Spinal cord (tissue), 10 donors: Measurements from ENCODE around the gene DBR1. TPM values are rescaled to one million over a fixed set of nuclear protein-coding genes. Genes with fewer than 3 reads are reported as not detected.
"Not testable (repeated sequence)": the region's sequence is repeated elsewhere in the genome, so short reads cannot be mapped to it uniquely, and the experiment has no call there.

Experiments used
- DNase-seq, 6 donors: peaks; one replicate each; pipeline versions ENCODE4 v3.0.0 to v3.0.0-alpha.2; 2013 to 2015; ENCODE audit warnings: low spot score in 6 of 6, low read depth in 4 of 6
- H3K27ac ChIP-seq: one replicate; pipeline ENCODE4 v1.5.1; 2013; ENCODE audit warnings: low read depth, low read length, control low read depth
- H3K27me3 ChIP-seq: one replicate; pipeline ENCODE4 v1.6.1; 2013; ENCODE audit warnings: low read length; ENCODE audit not compliant: control insufficient read depth, insufficient read depth
- H3K36me3 ChIP-seq: one replicate; pipeline ENCODE4 v1.6.1; 2013; ENCODE audit warnings: low read length; ENCODE audit not compliant: control insufficient read depth, insufficient read depth
- H3K4me1 ChIP-seq: one replicate; pipeline ENCODE4 v1.6.1; 2013; ENCODE audit warnings: low read length; ENCODE audit not compliant: control insufficient read depth, insufficient read depth
- H3K4me3 ChIP-seq: one replicate; pipeline ENCODE4 v1.5.1; 2013; ENCODE audit warnings: low read depth, low read length, control low read depth
- H3K9me3 ChIP-seq: one replicate; pipeline ENCODE4 v1.6.1; 2013; ENCODE audit warnings: low read length; ENCODE audit not compliant: control insufficient read depth, insufficient read depth
- WGBS: methylation state at CpG from one replicate; pipeline ENCODE4 v1.1.5; 2013; ENCODE audit warnings: missing lambda C conversion rate; ENCODE audit not compliant: insufficient coverage; 5-methylcytosine and 5-hydroxymethylcytosine counted together
- polyA plus RNA-seq, 2 donors: library from polyadenylated mRNA; unstranded; fragments of 120-200 nt; gene quantifications; one replicate each; pipeline ENCODE4 v1.2.1, GENCODE V29; 2013; ENCODE audit not compliant: insufficient read length in 2 of 2
- total RNA-seq, 2 donors: library from RNA; depleted of rRNA in 1 of 2; stranded (reverse); fragments of 120-200 nt in 1 of 2; fragments of >200 nt in 1 of 2; gene quantifications; one replicate each; pipeline versions ENCODE4 v1.2.3 to v1.2.4, GENCODE V29; 2013 to 2014
- donor health status: healthy.

The DBR1 gene
- total and polyA plus RNA-seq, 4 donors: 11.9 to 19.9 (median 15.5) TPM

DNA sequence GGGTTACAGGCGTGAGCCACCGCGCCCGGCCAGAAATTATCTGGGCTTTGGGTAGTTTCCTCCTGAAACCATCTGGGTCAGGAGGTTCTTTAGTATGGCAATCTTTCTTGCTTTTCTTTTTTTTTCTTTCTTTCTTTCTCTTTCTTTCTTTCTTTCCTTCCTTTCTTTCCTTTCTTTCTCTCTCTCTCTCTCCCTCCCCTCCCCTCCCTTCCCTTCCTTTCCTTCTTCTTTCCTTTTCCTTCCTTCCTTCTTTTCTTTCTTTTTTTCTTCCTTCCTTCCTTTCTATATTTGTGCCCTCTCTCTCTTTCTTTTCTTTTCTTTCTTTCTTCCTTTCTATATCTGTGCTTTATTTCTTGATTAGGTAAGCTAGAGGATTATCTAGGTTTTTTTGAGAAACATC lies 17.0 kb downstream of the DBR1 start:
- H3K27me3 ChIP-seq: no peaks in the 10 kb centered on the region
- DNase-seq: no peak
- no peaks in the 10 kb centered on the region for H3K9me3 ChIP-seq
- no peaks in the 10 kb centered on the region for H3K4me1 ChIP-seq
- WGBS: no CpG with 5 or more reads among the region's 4 CpGs
- H3K36me3 ChIP-seq: peaks cover 7% of the 10 kb centered on the region
- no peak overlapping the region for H3K27ac ChIP-seq
- H3K4me3 ChIP-seq: no peak overlapping the region

DNA sequence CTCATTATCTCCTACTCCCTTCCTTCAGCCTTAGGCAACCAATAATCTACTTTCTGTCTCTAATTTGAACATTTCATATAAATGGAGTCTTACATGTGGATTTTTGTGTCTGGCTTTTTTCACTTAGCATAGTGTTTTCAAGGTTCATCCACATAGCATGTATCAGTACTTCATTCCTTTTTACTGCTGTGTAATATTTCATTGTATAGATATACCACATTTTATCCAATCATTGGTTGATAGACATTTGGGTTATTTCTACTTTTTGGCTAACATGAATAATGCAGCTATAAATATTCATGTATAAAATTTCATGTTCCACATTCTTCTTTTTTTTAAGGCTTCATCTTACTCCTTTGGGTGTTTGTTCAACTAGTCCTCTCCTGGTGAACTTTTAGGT lies 20.2 kb downstream of the DBR1 start:
- H3K4me3 ChIP-seq: no peak overlapping the region
- DNase-seq: no peak

DNA sequence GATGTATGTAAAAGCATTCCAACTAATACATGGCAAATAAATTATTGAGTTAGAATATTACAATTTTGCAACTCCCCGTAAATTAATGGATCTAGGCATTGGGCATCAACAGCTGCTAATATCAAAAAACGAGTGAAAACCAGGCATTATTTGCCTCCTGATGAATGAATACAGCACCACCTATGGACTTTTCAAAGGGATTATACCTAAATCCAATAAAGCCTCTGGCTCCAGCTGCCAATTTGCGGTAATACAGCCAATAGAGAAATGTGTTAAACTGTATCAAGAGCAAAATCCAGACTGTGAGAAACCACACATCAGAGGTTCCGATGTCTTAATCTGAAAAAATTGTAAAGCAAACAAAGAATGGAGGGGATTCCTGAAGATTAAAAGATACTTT lies 26.2 kb downstream of the DBR1 start:
- no peak for DNase-seq
- Histone ChIP-seq H3K27me3 (no peaks in the 10 kb centered on the region), H3K4me1 (no peaks in the 10 kb centered on the region), H3K36me3 (no peaks in the 10 kb centered on the region), H3K9me3 (no peaks in the 10 kb centered on the region), H3K4me3 (no peak overlapping the region), H3K27ac (no peak overlapping the region)
- WGBS: 78% methylated on average over 2 of the region's 4 CpGs

More for the DNA sequence above, 20.2 kb downstream of the DBR1 start:
- Histone ChIP-seq H3K27me3 (no peaks in the 10 kb centered on the region), H3K4me1 (no peaks in the 10 kb centered on the region), H3K9me3 (no peaks in the 10 kb centered on the region), H3K36me3 (no peaks in the 10 kb centered on the region), H3K27ac (no peak overlapping the region)

DNA sequence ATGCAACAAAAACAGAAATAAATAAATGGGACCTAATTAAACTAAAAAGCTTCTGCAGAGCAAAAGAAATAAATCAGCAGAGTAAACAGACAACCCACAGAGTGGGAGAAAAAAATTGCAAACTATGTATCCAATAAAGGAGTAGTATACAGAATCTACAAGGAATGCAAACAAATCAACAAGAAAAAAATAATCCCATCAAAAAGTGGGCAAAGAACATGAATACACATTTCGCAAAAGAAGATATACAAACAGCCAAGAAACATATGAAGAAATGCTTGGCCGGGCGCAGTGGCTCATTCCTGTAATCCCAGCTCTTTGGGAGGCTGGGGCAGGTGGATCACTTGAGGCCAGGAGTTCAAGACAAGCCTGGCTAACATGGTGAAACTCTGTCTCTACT lies 32.5 kb downstream of the DBR1 start:
- DNase-seq, H3K27ac ChIP-seq, H3K4me3 ChIP-seq, H3K9me3 ChIP-seq, H3K36me3 ChIP-seq, H3K4me1 ChIP-seq, H3K27me3 ChIP-seq: not testable (repeated sequence)
- WGBS: no CpG with 5 or more reads among the region's 3 CpGs

DNA sequence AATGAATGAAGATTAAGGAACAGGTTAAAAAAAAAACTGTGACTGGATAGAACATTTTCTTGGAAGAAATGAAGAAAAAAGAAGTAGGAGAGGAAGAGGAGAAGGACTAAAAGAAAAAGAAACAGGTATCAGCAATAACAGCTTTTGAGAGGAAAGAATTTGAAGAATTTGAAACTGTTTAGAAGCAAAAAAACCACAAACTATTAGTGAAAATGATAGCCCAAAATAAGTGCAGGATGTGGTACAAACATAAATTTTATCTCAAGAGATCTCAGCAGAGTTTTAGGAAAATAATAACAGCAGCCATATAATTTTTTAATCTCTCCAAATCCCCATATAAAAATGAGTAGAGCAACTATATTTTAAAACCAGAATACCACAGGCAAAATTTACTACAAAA lies 33.8 kb downstream of the DBR1 start:
- Histone ChIP-seq H3K4me3 (no peak overlapping the region), H3K9me3 (no peaks in the 10 kb centered on the region), H3K4me1 (no peaks in the 10 kb centered on the region), H3K27me3 (no peaks in the 10 kb centered on the region), H3K27ac (no peak overlapping the region), H3K36me3 (no peaks in the 10 kb centered on the region)
- DNase-seq: no peak

DNA sequence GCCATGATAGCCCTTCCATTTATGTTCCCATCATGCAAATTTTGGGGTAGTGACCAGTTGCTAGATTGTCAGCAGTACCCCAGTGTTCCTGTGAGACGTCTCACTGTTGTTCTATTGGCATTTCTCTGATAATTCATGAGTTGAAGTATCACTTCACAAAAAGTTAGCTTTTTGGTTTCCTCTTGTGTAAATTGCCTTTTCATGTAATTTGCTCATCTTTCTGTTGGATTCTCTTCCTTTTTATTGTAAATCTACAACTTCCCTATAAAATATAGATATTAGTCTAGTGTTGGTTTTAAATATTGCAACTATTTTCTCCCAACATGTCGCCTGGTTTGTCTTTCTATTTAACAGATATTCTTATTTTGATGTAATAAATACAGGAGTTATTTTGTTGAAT lies 35.0 kb downstream of the DBR1 start:
- H3K4me1 ChIP-seq: no peaks in the 10 kb centered on the region
- H3K27ac ChIP-seq: no peak overlapping the region
- WGBS: no CpG with 5 or more reads among the region's 2 CpGs
- DNase-seq: no peak
- no peaks in the 10 kb centered on the region for H3K27me3 ChIP-seq
- H3K9me3 ChIP-seq: no peaks in the 10 kb centered on the region
- H3K4me3 ChIP-seq: no peak overlapping the region
- no peaks in the 10 kb centered on the region for H3K36me3 ChIP-seq

DNA sequence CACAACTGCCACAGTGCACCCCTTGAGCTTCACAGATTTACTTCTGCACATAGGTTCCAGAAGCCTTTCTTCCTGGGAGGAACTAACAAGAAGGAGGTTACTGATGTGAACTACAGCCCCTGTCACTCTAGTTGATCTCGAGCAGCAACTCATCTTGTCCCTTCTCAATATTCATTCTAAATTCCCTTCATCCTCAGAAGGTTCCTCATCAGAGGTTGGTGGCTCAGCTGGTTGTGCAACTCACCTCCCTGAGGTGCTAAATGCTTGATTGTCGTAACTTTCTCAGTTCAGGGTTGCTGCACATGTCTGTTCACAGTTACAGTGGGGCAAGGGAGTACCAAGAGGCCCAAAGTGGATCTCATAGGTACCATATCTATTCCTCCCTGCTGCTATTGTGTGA lies 36.9 kb downstream of the DBR1 start:
- WGBS: no CpG with 5 or more reads among the region's 2 CpGs
- H3K4me1 ChIP-seq: no peaks in the 10 kb centered on the region
- no peaks in the 10 kb centered on the region for H3K9me3 ChIP-seq
- H3K36me3 ChIP-seq: no peaks in the 10 kb centered on the region
- H3K27me3 ChIP-seq: no peaks in the 10 kb centered on the region
- H3K4me3 ChIP-seq: no peak overlapping the region
- no peak for DNase-seq
- H3K27ac ChIP-seq: no peak overlapping the region

DNA sequence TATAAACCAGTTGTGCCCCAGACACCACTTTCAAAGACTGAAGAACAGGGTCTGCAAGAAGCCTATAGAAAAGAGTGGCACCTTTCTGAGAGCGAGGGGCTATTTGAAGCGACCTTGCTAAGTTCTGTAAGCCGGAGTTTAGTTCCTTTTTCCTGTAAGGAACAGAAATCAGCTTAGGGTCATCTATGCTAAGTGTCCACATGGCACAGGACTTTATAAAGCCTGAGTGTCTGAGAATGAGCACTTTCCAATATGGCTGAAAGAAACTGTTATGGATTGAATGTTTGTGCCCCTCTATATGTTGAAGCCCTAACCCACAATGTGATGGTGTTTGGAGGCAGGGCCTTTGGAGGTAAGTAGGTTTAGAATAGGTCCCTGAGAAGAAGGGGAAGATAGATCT lies 38.5 kb downstream of the DBR1 start:
- H3K27ac ChIP-seq: no peak overlapping the region

DNA sequence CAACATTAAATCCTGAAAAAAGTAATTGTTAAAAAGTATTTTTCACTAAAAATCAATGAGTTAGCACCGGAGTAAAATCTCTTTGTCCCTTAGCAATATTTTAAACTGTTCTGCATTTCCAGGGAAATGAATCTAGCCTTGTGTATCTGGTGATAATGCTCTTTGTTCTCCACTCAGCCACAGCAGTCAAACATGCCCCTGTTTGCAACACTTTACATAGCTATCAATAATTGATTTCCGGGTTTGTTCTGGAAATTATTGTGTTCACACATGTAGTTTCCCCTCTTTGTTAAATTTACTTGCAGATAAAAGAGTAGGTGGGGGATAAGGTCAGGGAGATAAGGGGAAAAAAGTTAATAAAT lies 38.9 kb downstream of the DBR1 start:
- WGBS: no CpG with 5 or more reads among the region's 2 CpGs
- H3K27ac ChIP-seq: no peak overlapping the region
- H3K27me3 ChIP-seq: no peaks in the 10 kb centered on the region
- no peaks in the 10 kb centered on the region for H3K4me1 ChIP-seq
- no peaks in the 10 kb centered on the region for H3K9me3 ChIP-seq
- H3K4me3 ChIP-seq: no peak overlapping the region
- no peaks in the 10 kb centered on the region for H3K36me3 ChIP-seq
- DNase-seq: no peak

More for the DNA sequence above, 38.5 kb downstream of the DBR1 start:
- Histone ChIP-seq H3K9me3 (no peaks in the 10 kb centered on the region), H3K4me1 (no peaks in the 10 kb centered on the region), H3K36me3 (no peaks in the 10 kb centered on the region), H3K27me3 (no peaks in the 10 kb centered on the region), H3K4me3 (no peak overlapping the region)
- no peak for DNase-seq
- 90% methylated on average over 3 of the region's 3 CpGs for whole genome bisulfite sequencing

DNA sequence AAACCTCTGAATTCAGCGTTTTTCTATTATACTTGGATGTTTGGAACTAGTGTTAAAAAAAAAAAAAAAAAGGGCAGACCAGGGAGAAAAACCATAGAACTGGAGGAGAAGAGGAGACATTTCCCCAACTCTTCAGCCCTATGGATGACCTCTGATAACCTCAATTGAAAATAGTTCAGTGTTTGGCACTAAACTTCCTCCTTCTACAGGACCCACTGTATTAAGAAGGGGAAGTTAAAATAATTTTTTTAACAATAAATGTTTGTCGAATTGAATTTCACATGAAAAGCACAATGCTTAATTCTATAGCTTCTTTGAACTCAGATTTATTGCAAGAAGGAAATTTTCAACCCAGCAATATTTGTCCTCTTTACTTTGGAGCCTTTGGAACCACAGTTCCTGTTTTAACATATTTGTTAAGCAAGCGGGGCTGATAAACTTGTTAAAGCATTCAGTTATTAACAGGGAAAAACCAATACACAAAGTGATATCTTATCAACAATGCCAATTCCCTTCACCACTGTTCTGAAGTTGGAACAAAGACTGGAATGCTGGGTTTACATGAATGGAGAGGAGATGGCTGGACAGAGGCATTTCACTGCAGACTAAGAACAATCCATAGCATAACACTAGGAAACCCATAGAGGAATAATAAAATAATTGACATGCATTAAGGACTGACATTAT lies 39.4 kb downstream of the DBR1 start:
- no peaks in the 10 kb centered on the region for H3K27me3 ChIP-seq
- H3K4me3 ChIP-seq: no peak overlapping the region
- no peak overlapping the region for H3K27ac ChIP-seq
- H3K4me1 ChIP-seq: no peaks in the 10 kb centered on the region
- DNase-seq: no peak
- no CpG with 5 or more reads among the region's 3 CpGs for WGBS
- no peaks in the 10 kb centered on the region for H3K36me3 ChIP-seq
- H3K9me3 ChIP-seq: no peaks in the 10 kb centered on the region
